NCI-H446 (cell line): ENCODE measurements around the gene NINJ1.

Experiments used
- DNase-seq, 2 experiments: peaks; one replicate each; lab custom pipeline; 2025; lab: John Stamatoyannopoulos, UW

The NINJ1 gene

DNA sequence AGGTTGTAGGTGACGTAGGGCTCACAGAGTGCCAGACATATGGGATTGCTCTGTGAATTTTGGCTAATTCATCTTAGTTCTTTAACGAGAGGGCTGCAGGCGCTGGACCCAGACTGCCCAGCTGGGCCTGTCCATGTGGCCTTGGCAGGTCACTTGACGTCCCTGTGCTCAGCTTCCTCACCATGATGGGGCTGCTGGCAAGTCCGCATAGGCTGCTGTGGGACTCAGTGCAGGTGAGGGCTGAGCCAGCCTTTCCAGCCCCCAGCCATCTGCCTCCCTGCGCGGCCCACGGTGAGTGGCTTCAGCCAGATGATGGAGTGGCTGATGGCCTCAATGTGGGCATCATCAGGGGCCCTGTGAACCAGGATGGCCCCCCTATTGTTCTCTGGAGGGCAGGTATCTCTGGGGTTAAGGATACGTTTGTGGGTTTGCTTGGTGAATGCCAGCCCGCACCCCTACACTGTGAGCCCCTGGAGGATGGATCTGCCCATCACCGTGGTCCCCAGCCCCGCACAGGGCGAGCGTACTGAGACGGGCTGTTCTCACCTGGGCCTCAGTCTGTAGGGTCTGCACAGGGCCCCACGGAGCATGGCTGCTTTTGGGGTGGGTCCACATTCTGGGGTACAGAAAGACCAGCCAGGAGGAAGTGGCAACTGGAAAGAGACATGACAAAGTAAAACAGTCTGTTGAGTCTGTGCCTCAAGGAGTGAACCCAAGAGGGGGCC lies 34.3 kb downstream of the NINJ1 start:
- DNase-seq: no peak

- peak in 1 of 2 experiments; percentile 76 for DNase-seq
These were observed 35.7 kb downstream of the NINJ1 start for GRCh38 chr9:93098236-93098946.

DNA sequence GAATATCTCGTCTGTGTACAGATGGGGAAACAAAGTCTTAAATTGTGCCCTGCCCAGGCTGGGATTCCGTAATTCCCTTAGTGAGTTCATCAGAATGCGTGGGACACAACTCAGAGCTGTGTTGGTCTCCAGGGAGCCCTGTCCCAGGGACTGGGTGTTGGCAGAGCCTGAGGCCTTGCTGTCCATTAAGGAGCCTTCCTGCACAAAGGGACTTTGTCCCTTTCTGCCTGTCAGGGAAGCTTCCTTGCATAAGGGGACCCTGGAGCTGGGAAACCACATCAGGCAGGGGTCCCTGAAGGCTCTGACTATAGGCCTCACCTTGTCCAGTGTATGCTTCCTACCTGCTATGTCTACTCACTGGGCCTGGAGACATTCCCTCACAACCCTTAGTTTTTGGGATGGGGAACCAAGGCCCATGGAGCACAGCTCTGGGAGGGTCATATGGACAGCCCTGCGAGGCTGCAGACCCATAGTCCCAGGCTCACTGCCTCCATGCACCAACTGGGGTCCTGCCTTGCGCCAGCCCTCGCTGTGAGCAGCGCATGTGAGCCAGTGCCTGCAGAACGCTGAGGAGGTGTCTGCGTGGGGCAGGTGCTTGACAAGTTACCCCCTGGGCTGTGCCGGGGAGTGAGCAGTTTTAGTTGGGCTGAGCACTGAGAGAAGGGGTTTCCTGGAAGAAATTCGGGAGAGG lies 36.4 kb downstream of the NINJ1 start:
- DNase-seq: no peak

GRCh38 chr9:93096811-93097382 lies 37.2 kb downstream of the NINJ1 start:
- no peak for DNase-seq

DNA sequence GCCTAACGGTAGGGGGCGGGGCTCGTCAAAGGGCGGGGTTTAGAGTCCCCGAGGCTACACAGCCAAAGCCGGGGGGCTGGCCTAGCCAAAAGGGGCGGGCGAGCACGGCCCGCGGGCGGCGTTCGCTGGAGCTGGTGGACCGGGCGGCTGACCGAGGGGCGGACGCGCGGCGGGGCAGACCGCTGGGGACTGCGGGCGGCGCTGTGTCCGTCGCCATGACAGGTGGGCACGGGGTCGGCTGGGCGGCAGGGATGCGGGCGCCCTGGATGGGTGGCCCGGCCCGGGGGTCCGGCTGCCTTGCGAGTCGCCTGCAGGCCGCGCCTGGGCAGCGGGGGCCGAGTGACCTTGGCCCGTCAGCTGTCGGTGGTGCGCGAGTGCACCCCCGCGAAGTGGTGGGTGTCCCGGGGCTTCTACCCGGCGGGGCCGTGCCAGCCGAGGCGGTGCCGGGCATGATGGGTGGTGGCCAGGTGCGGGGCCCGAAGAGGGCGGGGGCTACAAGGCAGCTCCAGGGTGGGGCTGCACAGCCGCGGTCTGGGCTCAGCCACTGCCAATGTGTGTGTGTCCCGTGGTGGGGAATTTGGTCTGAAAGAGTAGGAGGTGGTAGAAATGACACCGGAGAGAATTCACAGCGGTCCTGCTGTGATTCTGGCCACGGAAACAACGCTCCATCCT lies 37.8 kb downstream of the NINJ1 start, which contains the start of gene CARD19:
CARD19 (plus strand) TSS at position 87 of the 672 bp plus-strand sequence; CDS start at position 216, 129 bp downstream.
- DNase-seq: no peak

- DNase-seq: peak; percentile 88 to 98
These were observed 38.6 kb downstream of the NINJ1 start for GRCh38 chr9:93095205-93096130.

GRCh38 chr9:93094658-93095204 lies 39.3 kb downstream of the NINJ1 start:
- DNase-seq: no peak

DNA sequence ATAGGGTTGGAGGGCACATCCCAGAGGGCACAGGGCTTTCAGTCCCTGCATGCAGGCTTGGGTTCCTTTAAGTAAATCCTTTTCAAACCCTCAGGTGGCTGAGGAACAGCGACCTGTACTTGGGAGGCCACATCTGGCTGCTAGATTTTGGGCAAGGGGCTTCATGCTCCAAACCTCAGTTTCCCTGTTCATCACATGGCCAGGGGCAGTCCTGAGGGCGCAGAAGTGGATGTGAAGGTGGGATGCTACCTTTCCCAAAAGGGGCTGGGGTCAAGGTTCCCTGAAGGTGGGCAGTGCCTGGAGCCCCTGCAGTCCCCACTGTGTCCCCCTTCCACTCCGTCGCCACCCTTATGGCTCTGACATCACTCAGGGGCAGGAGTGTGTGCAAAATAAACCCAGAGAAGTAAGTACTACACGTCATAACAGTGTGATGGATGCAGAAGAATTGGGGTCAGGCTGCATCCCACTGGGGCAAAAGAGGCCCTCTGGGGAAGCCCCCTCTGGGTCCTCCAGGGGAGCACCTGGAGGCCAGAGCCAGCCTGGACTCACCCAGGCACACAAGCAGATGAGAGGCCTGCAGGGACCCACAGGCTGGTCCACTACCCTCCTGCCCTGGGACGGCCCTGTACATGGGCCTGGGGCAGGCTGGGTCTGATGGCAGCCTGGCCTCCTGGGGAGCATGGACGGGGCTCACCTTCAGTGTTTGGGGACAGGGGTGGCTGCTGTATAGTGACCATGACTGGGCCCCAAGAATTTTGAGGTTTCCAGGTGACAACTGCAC lies 40.0 kb downstream of the NINJ1 start:
- DNase-seq: no peak

DNA sequence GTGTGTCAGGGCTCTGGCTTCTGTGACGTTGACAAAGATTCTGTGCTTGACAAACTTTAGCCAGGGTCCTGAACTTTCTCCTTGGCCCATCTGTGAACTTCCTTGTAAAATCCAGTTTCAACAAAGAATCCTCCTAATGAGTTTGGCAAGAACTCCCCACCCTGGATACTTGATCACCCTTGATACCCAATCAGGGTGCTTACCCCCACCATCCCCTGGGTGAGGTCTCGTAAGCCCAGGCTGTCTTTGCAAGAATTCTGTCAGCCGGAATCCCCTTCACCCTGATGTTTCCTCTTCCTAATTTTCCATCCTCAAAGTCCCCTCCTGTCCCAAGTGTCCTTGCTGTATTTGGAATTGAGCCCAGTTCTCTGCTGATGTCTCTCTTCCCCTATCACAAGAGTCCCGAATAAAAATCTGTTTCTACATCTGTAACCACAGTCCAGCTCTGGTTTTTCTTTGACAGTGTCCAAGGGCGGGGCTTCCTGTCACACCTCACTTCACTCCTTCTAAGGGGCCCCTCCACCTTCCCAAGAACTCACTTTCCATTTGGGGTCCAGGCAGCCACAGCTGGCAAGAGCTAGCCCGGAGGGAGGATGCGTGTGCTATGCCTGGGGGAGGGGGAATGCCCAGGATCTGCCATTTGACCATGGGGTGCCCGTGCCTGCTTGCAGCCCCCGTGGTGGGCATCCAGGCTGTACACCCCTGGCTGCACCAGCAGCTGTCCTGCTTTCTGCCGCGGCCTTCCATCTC lies 40.7 kb downstream of the NINJ1 start:
- DNase-seq: no peak

GRCh38 chr9:93092251-93092991 lies 41.6 kb downstream of the NINJ1 start:
- DNase-seq: no peak

DNA sequence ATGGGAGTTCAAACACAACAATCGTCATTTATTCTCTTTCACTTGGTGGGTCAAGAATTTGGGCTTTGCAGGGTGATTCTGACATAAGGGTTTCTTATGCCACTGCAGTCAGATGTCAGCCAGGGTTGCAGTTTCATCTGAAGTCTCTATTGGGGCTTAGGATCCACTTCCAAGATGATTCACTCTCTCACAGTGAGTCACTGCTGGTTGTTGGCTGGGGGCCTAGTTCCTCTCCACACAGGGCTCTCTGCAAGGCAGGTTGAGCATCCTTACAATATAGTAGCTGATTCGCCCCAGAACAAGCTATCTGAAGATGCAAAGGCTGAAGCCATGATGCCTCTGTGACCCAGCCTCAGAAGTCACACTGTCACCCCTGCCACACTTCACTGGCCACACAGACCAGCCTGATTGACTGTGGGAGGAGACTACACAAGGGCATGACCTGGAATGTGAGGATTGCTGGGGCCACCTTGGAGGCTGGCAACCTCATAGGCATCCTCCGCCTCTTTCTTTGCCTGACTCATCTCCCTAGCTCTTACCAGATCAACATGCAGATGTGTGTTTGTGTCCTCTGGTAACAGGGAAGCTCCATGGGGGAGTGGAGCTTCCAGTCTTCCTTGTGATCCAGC lies 42.5 kb downstream of the NINJ1 start:
- DNase-seq: no peak

DNA sequence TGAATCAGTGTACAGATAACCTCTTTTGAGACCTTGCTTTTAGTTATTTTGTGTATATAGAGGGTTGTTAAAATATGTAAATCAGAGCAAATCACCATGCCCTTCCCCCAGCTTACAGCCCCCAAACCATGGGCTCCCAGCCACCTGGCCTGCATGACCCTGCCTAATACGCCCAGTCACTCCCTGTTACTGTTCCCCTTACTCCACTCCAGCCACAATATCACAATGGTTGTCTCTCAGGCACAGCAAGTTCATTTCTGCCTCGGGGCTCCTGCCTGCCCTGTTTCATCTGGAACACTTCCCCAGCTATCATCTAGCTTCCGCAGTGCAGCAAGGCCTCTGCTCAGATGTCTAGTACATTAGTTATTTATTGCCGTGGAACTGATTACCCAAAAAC lies 43.0 kb downstream of the NINJ1 start:
- DNase-seq: no peak

GRCh38 chr9:93090091-93090655 lies 43.9 kb downstream of the NINJ1 start:
- DNase-seq: no peak

DNA sequence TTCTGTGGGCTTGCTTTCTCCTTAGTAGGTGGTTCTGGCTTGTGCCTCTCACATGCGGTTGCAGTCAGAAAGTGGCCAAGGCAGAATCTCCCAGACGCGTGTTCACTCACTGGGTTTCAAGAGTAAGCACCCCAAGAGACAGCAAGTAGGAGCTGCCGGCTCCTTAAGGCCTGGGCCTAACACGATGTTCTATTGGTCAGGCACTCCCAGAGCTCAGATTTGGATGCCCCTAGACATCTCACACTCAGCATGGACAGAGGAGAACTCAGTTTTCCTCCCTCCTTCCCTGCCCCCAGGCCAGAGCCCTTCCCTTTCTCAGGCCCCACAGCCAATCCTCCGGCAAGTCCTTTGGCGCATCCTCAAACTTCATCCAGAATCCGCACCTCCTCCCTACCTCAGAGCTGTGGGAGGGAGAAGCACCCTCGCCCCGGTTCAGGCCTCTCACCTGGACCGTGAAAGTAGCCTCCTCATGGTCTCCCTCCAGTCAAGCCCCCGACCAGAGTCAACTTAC lies 44.5 kb downstream of the NINJ1 start:
- DNase-seq: no peak

- DNase-seq: no peak
These were observed 45.0 kb downstream of the NINJ1 start for GRCh38 chr9:93089024-93089423.

- no peak for DNase-seq
These were observed 45.4 kb downstream of the NINJ1 start for GRCh38 chr9:93088656-93089015.

DNA sequence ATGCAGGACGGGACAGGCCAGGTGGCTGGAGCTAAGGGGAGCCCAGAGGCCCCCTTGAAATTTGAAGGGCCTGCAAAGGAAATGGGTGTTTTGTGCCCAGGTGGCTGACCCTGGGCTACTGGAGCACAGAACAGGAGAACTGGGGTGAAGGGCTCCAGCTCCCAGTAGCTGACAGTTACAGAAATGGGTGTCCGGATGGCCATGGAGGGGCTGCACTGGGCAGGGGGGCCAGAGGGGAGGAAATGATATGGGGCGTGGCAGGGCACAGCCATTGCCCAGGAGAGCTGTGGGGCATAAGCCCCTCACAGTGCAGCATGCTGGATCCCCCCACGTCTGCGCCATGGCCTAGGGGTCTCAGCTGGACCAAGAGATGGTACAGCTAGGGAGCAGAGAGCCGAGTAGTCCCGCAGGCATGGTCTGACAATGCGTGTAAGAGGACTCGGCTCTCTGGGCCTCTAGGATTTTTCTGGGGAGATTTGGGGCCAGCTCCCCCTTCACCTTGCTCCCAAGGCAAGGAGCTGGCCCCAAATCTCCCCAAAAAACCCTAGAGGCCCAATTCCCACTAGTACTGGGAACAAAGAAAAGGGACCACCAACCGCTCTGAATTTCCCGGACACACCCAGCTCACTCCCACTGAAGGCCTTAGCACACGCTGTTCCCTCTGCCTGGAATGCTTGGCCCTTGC lies 45.9 kb downstream of the NINJ1 start:
- no peak for DNase-seq
